HG03342 (cell line): Measurements from ENCODE around the gene PDIA5.

Experiments used
- ATAC-seq: cut with Tn5 transposase; IDR thresholded peaks from one replicate; pipeline ENCODE4 v1.9.1; 2021; ENCODE audit warnings: mild to moderate bottlenecking, moderate library complexity; ENCODE audit not compliant: unreplicated experiment

Gene PDIA5

DNA sequence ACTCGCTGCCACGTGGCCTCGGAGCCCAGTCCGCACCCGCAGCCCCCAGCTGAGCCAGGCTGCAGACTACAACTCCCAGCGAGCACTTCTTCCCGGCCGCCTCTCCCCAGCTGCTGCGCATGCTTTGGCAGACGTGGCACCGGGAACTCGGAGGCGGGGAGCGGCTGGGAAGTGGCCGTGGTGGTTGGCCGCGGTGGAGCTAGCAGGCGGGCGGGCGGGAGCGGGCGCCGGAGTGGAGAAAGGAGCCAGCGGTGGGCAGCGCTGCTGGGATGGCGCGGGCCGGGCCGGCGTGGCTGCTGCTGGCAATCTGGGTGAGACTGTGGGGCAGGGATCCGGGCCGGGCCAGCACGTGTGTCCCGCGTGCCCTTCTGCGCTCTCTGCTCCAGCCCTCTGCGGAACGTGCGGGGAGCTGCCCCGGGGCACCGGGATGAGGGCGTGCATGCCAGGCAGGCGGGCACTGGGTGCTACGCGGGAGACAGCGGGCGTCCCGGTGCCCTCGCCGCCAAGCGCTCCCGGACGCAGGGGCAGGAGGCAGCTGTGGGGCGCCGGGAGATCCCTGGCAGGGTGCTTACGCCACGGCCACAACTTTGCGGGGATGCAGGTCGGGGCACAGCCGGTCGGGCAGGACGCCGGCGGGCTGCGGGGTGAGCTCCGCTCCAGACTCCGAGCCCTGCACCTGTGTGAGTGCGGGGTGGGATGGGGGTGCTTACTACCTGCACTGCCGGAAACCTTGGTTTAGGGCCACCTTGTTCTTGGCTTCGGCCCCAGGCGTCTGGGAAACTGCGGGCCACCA, at the start of gene PDIA5:
TSS of gene PDIA5 (plus strand) at position 130 of the 793 bp plus-strand sequence. CDS start at position 270, 140 bp downstream.
- ATAC-seq = peak; percentile 85

DNA sequence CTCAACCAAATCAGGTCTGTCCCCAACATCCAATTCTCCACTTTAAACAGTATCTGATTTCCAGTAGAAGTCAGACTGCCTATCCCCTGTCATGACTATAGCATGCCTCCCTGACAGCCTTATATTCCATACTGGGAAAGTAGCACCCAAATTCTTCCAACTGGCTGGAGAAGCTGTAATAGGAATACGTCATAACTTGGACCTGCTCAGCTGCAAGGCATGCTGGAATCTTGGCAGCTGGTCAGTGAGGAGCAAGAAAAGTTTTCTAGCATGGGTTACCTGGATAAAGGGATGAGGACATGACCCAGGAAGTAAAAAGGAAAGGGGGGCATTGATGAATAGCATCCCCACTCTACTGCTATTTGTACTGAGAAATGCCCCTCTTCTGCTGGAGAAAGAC, 48.1 kb upstream of the PDIA5 start:
- no peak for ATAC-seq

DNA sequence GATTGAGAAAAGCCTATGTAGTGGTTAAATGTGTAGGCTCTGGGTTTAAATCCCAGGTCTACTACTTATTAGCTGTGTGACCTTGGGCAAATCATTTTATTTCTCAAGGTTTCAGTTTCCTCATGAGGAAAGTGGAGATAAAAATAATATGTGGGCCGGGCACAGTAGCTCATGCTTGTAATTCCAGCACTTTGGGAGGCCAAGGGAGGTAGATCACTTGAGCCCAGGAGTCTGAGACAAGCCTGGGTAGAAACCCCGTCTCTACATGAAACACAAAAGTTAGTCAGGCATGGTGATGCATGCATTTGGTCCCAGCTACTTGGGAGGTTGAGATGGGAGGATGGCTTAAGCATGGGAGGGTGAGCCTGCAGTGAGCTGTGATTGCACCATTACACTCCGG, 47.7 kb upstream of the PDIA5 start:
- ATAC-seq = no peak

DNA sequence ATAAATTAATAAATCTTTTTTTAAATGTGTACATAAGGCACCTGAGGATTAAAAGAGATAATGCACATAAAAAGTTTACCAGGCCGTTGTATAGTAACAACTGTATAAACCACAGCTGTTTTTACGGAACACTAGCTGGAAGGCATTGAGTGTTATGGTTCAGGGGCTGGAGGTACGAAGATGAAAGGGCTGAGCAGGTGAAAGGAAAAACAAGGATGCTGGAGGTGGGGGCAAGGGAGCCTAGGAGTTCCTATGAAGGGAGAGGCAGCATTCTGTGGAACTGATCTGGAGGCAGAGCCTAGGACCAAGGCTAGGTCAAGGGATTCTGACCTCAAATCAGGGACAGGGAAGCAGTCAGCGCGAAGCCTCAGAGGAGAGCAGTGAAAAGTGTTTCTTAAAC, 47.2 kb upstream of the PDIA5 start:
- ATAC-seq = no peak

DNA sequence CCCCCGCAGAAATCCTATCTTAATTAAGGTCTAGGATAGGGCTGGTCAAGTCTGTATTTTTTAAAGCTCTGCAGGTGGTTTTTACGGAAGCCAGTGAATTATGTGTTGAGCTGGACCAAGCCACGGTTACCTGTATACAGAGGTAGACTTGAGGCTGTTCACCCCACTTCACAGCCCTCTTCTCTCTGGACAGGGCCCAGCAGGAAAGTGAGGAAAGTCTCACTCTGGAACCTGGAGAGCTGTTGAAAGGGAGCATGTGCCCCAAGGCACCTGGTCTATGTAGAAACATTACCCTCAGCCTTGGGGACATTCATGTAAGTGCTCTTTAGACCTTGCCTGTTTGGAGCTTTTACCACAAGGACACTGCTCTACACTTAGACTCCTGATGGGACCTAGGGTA, 46.1 kb upstream of the PDIA5 start:
- ATAC-seq = no peak

DNA sequence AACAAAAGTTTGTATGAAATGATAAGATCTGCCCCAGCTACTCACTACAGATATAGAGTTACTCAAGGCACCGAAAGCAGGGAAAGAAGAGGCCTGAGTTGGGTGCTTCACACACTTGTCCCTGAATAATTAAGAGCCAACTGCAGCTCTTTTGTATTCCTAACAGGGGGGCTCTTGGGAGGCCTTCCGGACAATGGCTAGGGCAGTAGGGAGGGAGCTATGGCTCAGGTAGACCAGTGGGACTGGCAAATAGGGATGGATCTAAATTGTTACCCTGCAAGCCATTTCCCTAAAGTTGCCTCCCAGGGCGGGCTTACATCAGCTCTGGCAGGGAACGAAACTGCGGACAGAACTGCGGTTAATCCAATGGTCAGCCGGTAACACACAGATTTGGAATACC, 45.4 kb upstream of the PDIA5 start:
- no peak for ATAC-seq

DNA sequence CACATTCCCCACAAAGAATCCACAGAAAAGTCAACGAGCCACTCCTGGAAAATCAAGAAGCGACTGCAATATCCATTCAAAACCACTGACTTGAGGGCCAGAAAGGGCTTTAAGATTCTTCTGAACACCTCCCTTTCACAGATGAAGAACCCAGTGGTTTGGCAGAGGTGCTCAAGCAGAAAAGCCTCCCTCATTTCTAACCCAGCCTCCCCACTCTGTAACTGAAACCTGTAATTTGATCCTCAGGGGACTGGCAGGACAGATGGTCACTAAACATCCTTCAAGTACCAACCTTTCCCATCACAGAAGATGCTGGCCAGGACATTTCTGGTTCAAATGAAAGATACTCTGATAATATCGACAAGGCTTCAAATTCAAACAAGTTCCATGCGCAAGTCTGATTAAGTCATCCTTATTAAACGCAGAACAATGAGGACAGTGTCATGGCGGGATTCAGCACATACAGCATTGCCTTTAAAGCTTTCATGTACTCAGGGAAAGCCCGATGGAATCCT, 44.8 kb upstream of the PDIA5 start:
- no peak for ATAC-seq

DNA sequence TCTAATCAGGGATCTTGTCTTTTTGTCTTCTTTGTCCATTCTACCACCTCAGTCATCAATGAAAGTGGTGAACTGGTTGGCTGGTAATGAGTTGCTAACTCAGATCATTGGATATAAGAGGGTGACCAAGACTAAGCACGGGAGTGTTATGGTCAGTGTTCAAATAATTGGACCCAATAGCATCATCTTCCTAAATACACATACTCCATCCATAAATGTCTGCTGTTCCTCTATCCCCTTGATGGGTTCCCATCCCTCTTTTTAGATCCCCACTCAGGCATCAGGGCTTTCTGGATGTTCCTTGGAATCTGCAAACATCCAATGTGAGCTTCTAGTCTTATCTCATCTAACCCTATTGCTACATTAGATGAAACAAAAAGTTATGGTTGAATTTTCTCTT, 42.8 kb upstream of the PDIA5 start:
- no peak for ATAC-seq

DNA sequence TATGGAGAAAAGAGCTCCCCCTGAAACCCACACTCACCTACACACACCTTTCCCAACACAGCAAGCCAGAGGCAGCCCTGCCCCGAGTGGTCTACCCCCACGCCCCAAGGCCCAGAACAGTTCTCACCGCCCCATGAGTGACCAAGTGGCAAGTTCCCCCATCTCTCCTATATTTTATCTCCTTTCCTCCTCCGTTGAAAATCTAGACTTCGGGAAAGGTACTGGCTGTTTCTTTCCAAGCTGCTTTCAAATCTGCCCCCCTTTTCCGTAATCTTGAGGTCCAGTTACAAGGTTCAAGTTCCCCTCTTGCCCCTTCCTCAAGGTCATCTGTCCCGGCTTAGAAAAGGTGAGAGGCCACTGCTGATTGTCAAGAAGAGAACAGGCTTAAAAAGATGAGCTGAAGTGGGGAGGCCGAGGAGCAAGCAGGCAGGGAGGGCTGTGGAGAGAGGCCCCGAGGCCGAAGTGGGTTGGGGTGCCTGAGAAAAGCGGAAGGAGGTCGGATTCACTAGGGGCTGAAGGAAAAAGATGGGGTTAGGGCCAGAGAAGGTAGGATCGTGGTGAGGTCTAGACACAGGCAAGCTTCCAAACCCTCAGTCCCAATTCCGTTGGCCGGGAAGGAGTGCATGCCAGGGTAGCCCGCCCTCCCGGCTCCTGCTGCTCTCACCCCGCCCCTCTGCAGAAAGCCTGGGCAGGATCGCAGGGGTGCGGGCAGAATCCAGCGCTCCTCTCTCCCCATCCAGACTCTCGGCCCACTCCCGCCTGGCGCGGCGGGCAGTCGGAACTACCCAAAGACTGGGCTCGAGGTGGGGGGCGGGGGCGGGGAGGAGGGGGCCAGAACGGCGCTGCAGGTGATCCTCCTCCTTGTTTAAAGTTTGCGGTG, 40.9 kb upstream of the PDIA5 start:
- ATAC-seq = no peak

DNA sequence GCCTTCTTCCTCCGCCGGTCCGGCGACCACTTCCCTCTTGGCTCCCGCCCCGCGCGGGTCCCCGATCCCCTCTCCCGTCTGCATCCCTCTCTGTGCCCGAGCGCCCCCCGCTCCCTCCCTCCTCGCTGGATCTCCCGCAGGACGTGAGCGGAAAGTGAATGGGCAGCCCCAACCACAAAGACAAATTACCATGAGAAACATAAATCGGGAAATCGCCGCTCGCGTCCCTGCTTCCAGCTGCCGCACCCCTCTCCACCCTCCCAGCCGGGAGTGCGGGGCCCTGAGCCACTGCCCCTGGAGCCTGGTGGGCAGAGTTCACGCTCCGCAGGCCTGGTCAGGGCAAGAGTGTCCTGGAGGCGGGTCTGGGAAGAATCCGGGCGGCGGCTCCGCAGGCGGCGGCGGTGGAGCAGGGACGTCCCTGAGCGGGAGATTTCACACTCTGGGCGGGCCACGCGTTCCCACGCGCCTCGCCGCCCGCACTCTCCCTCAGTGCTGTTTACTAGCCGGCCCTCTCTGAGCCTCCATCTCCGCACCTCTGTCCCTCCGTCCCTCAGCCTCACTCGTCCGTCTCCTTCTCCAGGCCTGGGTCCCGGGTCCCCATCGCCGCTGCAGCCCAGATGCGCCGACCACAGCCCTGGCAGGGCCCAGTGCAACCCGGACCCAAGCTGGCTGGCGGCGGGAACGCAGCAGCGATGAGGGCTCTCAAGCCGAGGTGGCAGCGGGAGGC, 40.1 kb upstream of the PDIA5 start:
- no peak for ATAC-seq

DNA sequence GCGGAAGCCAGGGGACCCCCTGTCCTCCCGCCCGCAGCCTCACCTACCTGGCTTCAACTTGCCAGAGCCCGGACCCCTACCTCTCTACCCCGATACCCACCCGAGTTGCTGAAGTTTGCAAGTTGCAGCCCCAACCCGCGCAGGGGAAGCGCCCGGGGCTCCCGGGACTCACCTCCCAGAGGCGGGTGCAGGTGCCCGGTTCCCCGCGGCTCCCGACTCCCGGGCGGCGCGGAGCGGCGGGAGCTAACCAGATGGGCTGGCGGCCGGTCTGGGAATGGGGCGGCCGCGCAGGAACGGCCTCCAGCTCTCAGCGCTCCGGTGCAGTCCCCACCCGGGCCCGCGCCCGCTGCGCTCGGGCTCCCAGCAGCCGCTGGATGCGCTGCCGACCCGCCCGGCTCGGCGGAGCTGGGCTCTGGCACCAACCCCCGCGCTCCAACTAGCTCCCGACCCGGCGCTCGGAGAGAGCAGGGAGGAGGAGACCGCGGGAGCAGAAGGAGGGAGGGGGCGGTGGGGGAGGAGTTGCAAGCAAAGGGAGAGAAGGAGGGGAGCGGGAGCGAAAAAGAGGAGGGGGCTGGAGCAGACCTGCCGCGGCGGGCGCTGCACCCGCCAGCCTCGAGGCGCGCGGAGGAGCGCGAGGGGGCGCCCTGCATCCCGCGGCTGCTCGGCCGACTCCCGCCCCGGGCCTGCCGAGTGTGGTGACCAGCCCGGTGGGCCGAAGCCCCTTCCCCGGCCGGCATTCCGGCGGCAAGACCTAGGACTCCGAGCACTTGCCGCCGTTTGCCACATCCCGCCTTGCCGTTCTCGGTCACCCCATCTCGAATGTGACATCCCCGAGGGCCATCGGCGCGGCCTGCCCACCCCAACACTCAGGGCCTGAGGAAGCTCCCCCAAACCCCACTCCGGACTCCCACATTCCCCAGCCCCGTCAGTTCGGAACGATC, 39.3 kb upstream of the PDIA5 start, which contains the start of gene SEMA5B:
TSS of gene SEMA5B (minus strand) at position 472 of the 941 bp plus-strand sequence. CDS start 66,500 bp downstream, outside the sequence.
- ATAC-seq = no peak

DNA sequence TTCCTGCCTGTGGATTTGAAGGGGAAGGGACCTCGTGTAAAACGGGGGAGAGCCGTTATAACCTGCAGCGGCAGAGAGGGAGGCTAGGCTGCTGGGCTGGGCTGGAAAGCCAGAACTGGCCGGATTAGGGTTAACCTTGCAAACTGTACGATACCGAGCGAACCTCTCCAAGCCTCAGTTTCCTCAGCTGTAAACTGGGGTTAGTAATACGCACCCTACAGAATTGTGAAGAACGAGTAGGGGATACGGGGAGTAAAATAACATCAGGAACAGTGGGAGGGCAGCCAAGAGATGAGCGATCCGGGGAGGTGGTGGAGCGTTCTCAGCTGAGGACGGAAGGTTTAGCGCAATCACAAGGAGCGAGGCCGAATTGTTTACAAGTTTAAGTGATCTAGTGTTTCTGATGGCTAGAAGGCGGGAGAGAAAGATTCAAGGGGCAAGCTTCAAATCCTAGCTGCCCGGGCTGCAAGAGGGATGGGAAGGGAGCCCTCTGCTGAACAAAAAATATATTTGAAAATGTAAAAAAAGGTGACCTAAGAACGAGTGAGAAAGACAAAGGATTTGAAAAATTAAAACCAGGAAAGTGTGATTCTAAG, 38.5 kb upstream of the PDIA5 start:
- no peak for ATAC-seq

DNA sequence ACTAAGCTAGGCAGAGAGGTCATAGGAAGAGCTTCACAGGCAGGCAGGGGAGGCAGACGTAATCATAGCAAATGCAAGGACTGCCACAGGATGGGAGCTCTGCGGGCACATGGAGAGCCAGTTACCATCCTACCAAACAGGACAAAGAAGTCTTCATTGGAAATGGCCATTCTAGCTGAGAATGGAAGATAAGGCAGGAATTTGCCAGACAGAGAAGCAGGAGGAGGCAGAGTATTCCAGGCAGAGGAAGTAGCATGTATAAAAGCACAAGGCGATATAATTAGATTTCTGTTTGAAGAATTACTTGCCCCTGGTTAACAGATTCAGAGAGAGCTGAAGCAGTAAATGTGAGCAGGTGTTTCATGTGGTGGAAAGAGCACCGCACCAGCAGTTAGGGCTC, 35.8 kb upstream of the PDIA5 start:
- ATAC-seq = no peak

DNA sequence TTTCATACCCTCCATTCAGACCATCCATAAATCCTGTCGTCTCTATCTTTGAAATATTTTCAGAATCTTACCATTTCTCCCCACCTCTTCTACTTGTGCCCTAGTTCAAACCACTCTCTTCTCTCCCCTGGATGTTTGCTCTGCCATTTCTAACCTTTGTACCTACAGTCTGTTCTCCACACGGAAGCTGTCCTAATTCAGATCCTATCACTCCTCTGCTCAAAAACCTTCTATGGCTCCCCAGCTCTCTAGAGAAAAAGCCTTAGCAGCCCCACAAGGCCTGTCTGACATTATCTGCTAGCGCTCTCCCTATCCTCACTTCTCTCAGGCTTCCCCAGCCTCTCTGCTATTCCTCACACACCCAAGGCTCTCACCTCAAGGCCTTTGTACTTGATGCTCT, 34.8 kb upstream of the PDIA5 start:
- no peak for ATAC-seq

DNA sequence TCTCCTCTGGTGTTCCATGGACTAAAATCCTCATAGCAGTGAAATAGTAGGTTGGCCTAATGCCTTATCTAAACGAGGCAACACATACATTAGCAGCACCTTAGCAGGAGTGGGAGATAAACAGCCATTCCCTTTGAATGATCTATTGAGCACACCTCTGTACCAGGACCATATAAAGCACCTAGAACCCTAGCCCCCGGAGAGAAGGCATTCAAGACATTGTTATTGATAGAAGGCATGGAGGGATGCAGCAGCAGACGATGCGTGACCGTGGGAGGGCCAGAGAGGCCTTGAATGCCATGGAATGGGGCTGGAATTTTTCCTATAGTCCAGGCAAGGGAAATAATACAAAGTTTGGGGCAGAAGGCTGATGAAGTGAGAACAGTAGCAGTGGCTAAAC, 32.7 kb upstream of the PDIA5 start:
- ATAC-seq = no peak

DNA sequence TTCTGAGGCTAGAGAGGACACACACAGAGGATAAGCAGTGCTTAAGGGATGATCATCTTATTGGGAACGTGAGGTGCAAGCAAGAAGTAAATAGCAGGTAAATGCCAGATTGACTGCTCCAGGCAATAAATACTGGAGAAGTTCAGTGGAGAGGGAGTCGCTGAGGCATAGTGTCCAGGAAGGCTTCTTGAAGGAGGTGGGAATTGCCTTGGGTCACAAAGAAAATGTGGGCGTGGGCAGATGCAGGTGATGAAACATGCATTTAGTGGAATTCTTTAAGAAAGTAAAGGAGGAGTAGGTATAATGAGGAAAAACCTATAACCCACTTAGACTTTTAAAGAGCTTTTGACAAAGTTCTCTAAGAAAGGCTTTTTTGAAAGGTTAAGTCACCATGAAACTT, 31.8 kb upstream of the PDIA5 start:
- ATAC-seq = no peak

DNA sequence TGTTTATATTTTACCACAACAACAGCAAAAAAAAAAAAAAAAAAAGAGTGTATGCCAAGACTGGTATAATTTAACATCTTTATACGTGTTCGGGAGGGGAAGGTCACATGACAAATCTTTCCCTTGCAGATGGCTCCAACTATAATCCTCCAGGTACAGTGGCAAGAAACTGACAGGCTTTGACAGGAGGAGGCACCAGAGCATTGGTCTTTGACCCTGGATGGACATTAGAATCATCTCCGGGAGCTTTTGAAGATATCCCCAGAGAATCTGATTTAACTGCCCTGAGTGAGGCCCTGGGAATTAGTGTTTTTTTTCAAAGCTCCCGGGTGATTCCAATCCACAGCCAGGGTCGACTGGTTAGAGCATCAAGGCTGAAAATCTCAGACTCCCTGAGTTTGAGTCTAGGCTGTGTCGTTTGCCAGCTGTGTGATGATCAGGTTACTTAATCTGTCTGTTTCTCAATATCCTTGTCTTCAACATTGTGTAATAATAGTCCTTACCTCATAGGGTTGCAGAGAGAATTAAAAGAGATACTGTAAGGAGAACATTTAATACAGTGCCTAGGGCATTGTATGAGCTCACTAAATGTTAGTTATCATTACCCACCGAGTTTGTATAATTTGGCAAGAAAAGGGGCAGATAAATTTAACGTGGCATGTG, 30.3 kb upstream of the PDIA5 start:
- no peak for ATAC-seq

DNA sequence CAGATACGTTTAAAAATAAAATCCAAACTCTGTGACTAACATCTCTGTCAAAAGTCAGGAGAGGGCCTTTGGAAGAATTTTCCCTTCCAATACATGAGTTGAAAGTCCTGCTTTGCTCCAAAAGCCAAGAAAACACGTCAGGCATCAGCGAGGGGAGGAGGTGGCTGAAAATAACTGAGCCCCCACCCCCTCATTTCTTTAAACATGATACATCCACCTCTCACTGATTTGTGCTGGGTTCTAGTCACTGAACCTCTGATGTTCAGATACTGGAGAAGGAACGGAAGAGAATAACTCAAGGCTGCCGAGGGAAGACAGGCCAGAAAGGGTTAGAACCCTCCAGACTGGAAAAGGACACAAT, 29.8 kb upstream of the PDIA5 start:
- ATAC-seq = no peak

DNA sequence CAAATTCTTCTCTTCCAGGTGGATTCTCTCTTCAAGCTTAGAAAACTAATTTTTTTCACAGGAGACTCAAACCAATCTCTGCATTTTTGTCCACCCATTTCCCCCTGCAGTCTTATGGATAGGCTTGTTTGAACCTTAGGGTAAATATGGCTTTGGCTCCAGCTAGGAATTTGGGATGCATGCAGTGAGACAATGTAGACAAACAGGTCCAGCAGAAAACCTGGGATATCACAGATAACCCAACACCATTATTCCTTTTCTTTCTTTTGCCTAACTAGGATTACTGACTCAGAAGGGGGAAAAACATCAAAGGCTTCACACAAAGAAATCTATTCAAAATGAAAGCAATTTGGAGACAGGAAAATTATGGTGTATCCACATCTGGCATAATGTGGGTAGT, 28.1 kb upstream of the PDIA5 start:
- ATAC-seq = no peak
